ENCODE results near the gene EZR. TPM values are rescaled to one million over a fixed set of nuclear protein-coding genes. Genes with fewer than 3 reads are reported as not detected.
A peak's percentile ranks its signal among the peaks of the same experiment; 100 is the strongest.

The EZR gene
- total and polyA plus RNA-seq, 9 of the 15 experiments (the other 6 are each of a cell fraction or from before 2014, with no cell fraction given) = 36.5 to 162 (median 104) TPM

GRCh38 chr6:158762787-158763433 lies 56.3 kb downstream of the EZR start (continued):
- TF ChIP-seq SIRT6 (IDR thresholded peaks at IDR 0.05; ENCODE audit: low read depth, low read length) (no peak), ZNF76 (CRISPR knock-in tag; IDR thresholded peaks at IDR 0.05; ENCODE audit: borderline replicate concordance) (peak; percentile 22; the same call in 1 of the 2 replicates), HMGN3 (IDR thresholded peaks at IDR 0.05; ENCODE audit: borderline replicate concordance, extremely low read depth, insufficient read length, low read depth, low read length) (no peak), VEZF1 (CRISPR knock-in tag; IDR thresholded peaks at IDR 0.05) (peak; percentile 51; the same call in 1 of the 2 replicates), RBM15 (IDR thresholded peaks at IDR 0.05; ENCODE audit: insufficient read depth, low read length) (no peak), THAP7 (CRISPR knock-in tag; IDR thresholded peaks at IDR 0.05) (no peak), HCFC1 (IDR thresholded peaks at IDR 0.05; ENCODE audit: low read depth, low read length) (no peak), ZNF436 (CRISPR knock-in tag; IDR thresholded peaks at IDR 0.05) (no peak), ZNF830 (CRISPR knock-in tag; IDR thresholded peaks at IDR 0.05) (no peak), ASH1L (IDR thresholded peaks at IDR 0.05; ENCODE audit: borderline replicate concordance, low read depth, partially characterized antibody) (no peak), RHOXF2B (CRISPR knock-in tag; conservative IDR thresholded peaks at IDR 0.05) (peak; percentile 4; the same call in 1 of the 2 replicates), SUPT5H (IDR thresholded peaks at IDR 0.05) (no peak), ZNF79 (CRISPR knock-in tag; IDR thresholded peaks at IDR 0.05; ENCODE audit: low read depth) (no peak), CBX3 (IDR thresholded peaks at IDR 0.05; ENCODE audit: borderline replicate concordance in 1 of 2, low read length in 2 of 2) (peak in 1 of 2 experiments; percentile 66; a peak in 1 of 3 replicates), ILK (tag; IDR thresholded peaks at IDR 0.05; ENCODE audit: borderline replicate concordance, low read depth) (no peak), ZNF668 (CRISPR knock-in tag; IDR thresholded peaks at IDR 0.05) (peak; percentile 68; the same call in 1 of the 2 replicates), ZFP1 (CRISPR knock-in tag; IDR thresholded peaks at IDR 0.05) (no peak), ZNF165 (CRISPR knock-in tag; IDR thresholded peaks at IDR 0.05; ENCODE audit: borderline replicate concordance) (no peak), EP400 (IDR thresholded peaks at IDR 0.05) (no peak; the same call in 1 of the 2 replicates), NR3C1 (CRISPR knock-in tag; IDR thresholded peaks at IDR 0.05) (no peak), HNRNPLL (IDR thresholded peaks at IDR 0.05; ENCODE audit: low read depth, low read length, poor library complexity, severe bottlenecking) (no peak), NCOA1 (IDR thresholded peaks at IDR 0.05; ENCODE audit: low read depth) (peak; percentile 81), E2F4 (CRISPR knock-in tag; IDR thresholded peaks at IDR 0.05; ENCODE audit: low read depth) (0 out of 2 replicates have a peak, but pooled peaks have one; percentile 48), SMAD1 (IDR thresholded peaks at IDR 0.05; ENCODE audit: low read depth, low read length, partially characterized antibody) (peak; percentile 52), RFX7 (CRISPR knock-in tag; IDR thresholded peaks at IDR 0.05) (no peak), ZNF347 (CRISPR knock-in tag; IDR thresholded peaks at IDR 0.05; ENCODE audit: low read depth) (no peak), FUS (optimal IDR thresholded peaks at IDR 0.05; ENCODE audit: low read depth, low read length) (no peak), HDAC3 (IDR thresholded peaks at IDR 0.05; ENCODE audit: borderline replicate concordance, partially characterized antibody) (no peak)
